Measurements from ENCODE around the gene CEACAM19. TPM values are rescaled to one million over a fixed set of nuclear protein-coding genes. Genes with fewer than 3 reads are reported as not detected.

CEACAM19 gene
- total RNA-seq, 1 donor from 2014 or later, result not detected

DNA sequence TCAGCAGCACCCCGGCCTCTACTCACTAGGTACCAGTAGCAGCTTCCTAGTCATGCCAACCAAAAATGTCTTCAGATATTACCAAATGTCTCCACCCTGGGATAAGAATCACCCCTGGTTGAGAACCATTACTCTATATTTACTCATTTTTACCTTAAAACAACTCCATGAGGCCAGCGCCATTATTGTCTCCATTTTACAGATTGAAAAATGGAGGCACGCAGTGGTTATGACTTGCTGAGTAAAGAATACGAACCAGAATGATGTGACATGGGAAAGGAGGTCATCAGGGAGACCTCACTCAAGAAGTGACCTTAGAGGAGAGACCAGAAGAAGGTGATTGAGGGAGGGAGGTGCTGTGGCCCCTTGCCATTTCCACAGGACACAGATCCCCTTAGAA, 2.2 kb downstream of the CEACAM19 start:
- Mint-ChIP-seq H3K4me1 (no peaks in the 10 kb centered on the region), H3K27ac (no peak overlapping the region), H3K9me3 (peaks cover 3% of the 10 kb centered on the region), H3K4me3 (no peak overlapping the region), H3K27me3 (peaks cover 6% of the 10 kb centered on the region), H3K36me3 (ENCODE audit: low read depth) (no peaks in the 10 kb centered on the region)
- CTCF ChIA-PET, result interaction anchor here (0.8 kb wide), 1 partner anchor 19 kb away, joined by 3 read pairs; no protein-coding TSS in a partner anchor
- POLR2A ChIA-PET, result no interaction called here
- ATAC-seq (ENCODE audit: low read depth) (no peak), DNase-seq (no peak)
- TF ChIP-seq, protein P1, sequence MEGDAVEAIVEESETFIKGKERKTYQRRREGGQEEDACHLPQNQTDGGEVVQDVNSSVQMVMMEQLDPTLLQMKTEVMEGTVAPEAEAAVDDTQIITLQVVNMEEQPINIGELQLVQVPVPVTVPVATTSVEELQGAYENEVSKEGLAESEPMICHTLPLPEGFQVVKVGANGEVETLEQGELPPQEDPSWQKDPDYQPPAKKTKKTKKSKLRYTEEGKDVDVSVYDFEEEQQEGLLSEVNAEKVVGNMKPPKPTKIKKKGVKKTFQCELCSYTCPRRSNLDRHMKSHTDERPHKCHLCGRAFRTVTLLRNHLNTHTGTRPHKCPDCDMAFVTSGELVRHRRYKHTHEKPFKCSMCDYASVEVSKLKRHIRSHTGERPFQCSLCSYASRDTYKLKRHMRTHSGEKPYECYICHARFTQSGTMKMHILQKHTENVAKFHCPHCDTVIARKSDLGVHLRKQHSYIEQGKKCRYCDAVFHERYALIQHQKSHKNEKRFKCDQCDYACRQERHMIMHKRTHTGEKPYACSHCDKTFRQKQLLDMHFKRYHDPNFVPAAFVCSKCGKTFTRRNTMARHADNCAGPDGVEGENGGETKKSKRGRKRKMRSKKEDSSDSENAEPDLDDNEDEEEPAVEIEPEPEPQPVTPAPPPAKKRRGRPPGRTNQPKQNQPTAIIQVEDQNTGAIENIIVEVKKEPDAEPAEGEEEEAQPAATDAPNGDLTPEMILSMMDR (IDR thresholded peaks at IDR 0.05), result no peak
- intact Hi-C loops (cut with micrococcal nuclease), result no loop called here

DNA sequence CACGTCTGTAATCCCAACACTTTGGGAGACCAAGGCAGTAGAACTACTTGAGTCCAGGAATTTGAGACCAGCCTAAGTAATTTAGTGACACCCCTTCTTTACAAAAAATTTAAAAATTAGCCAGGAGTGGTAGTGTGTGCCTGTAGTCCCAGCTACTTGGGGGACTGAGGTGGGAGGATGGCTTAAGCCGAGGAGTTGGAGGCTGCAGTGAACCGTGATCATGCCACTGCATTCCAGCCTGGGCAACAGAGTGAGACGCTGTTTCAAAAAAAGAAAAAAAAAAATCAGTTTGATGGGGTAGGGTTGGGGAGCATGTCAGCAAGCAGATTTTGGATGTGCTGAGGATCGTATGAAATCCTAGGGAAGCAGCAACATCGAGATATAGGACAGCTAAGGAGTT, 4.2 kb downstream of the CEACAM19 start:
- CTCF ChIA-PET, result interaction anchor here (1.6 kb wide), 1 partner anchor 18 kb away, joined by 4 read pairs; no protein-coding TSS in a partner anchor

DNA sequence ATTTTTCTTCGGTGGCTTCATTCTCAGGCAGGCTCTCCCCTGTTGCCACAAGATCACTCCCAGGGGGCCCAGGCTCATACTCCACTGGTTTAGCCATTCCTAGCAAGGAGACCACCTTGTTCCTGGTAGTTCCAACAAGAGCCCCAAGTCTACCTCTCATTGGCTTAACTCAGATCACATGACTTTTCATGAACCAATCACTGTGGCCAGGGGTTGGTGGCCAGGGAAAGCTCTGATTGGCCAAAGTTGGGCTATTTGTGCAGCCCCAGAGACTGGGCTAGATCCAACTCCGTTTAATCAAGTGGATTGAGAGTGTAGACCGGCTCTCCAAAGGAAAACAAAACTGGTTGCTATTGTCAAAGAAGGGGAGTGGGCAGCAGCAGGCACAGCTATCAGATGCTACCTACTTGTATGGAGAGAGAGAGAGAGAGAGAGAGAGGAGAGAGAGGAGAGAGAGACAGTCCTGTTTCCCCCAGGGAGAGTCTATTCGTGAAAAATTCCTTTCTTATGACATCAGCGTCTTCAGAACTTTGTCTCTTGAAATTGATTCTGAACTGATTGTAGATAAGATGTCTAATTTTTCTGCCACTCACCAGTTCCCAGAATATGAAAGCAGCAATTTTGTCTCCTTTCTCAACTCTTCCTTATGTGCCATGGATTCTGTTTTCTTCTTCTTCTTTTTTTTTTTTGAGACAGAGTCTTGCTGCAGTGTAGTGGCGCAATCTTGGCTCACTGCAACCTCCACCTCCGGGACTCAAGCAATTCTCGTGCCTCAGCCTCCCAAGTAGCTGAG, 5.9 kb downstream of the CEACAM19 start:
- TF ChIP-seq, protein P1 (IDR thresholded peaks at IDR 0.05), result no peak
- DNase-seq (no peak), ATAC-seq (ENCODE audit: low read depth) (no peak)
- Mint-ChIP-seq H3K36me3 (ENCODE audit: low read depth) (no peaks in the 10 kb centered on the region), H3K4me1 (no peaks in the 10 kb centered on the region), H3K4me3 (no peak overlapping the region), H3K27ac (no peak overlapping the region), H3K27me3 (peaks cover 6% of the 10 kb centered on the region), H3K9me3 (peaks cover 2% of the 10 kb centered on the region)
- ChIA-PET CTCF (no interaction called here), POLR2A (no interaction called here)
- intact Hi-C loops (cut with micrococcal nuclease), result no loop called here

More for the DNA sequence above, 4.2 kb downstream of the CEACAM19 start:
- no peaks in the 10 kb centered on the region for H3K4me1 Mint-ChIP-seq
- DNase-seq, result no peak
- no peak overlapping the region for H3K27ac Mint-ChIP-seq
- no peaks in the 10 kb centered on the region for H3K36me3 Mint-ChIP-seq (ENCODE audit: low read depth)
- intact Hi-C loops (cut with micrococcal nuclease), result no loop called here
- no peak overlapping the region for H3K4me3 Mint-ChIP-seq
- TF ChIP-seq, protein P1 (IDR thresholded peaks at IDR 0.05), result no peak
- no peak for ATAC-seq (ENCODE audit: low read depth)
- peaks cover 4% of the 10 kb centered on the region for H3K27me3 Mint-ChIP-seq
- H3K9me3 Mint-ChIP-seq, result peaks cover 3% of the 10 kb centered on the region
- POLR2A ChIA-PET, result no interaction called here

DNA sequence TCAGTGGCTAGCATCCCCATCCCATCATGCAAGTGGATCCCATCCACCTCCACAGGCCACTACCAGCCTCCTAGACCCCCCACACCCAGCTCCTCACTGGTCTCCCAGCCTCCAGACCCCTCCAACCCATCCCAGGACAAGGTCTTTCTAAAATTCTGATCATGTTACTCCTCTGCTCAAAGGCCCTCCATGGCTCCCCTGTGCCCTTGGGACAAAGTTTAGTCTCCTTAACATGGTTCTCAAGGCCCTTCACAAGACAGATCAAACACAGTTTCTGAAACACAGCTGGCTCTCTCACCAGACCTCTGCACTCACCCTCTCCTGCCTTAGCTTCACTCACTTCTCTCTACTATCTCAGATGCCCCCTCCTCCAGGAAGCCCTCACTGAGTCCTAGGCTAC, 9.3 kb downstream of the CEACAM19 start:
- TF ChIP-seq, protein P1 (IDR thresholded peaks at IDR 0.05), result no peak
- peaks cover 12% of the 10 kb centered on the region for H3K27me3 Mint-ChIP-seq
- CTCF ChIA-PET, result no interaction called here
- H3K36me3 Mint-ChIP-seq (ENCODE audit: low read depth), result no peaks in the 10 kb centered on the region
- ATAC-seq (ENCODE audit: low read depth), result no peak
- POLR2A ChIA-PET, result no interaction called here
- H3K4me1 Mint-ChIP-seq, result peaks cover 7% of the 10 kb centered on the region
- H3K9me3 Mint-ChIP-seq, result peaks cover 2% of the 10 kb centered on the region
- no peak overlapping the region for H3K4me3 Mint-ChIP-seq
- intact Hi-C loops (cut with micrococcal nuclease), result no loop called here
- no peak for DNase-seq
- H3K27ac Mint-ChIP-seq, result no peak overlapping the region

DNA sequence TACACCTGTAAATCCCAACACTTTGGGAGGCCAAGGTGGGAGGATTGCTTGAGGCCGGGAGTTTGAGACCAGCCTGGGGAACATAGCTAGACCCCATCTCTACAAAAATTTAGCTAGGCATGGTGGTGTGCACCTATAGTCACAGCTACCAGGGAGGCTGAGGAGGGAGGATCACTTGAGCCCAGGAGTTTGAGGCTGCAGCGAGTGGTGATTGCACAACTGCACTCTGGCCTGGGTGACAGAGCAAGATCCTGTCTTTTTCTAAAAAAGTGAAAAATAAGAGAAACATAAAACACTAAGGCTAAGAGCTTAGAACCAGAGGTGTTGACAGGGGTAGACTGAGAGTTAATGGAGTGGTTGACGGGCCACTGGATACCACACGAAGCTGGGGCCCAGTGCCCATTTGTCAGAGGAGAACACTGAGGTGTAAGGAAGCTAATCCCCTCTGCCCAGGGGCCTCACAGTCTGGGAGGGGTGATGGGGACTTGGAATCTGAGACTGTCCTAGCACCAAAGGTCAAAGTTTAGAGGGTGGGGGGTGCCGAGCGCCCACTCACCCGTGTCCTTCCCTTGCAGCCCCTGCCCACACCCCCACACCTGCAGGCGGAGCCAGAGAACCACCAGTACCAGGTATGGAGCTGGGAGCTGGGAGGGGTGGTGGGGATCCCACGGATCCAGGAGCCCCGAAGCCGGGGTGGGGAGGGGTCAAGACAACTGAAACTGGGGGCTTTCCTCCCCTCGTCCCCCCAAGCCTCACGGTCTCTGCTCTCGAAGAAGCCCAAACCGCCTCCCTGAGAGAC, 10.9 kb downstream of the CEACAM19 start:
- no peak overlapping the region for H3K4me3 Mint-ChIP-seq
- peaks cover 20% of the 10 kb centered on the region for H3K4me1 Mint-ChIP-seq
- intact Hi-C loops (cut with micrococcal nuclease), result no loop called here
- peaks cover 2% of the 10 kb centered on the region for H3K9me3 Mint-ChIP-seq
- TF ChIP-seq, protein P1 (IDR thresholded peaks at IDR 0.05), result no peak
- no peak for DNase-seq
- POLR2A ChIA-PET, result no interaction called here
- H3K27me3 Mint-ChIP-seq, result peaks cover 12% of the 10 kb centered on the region
- ATAC-seq (ENCODE audit: low read depth), result no peak
- no peaks in the 10 kb centered on the region for H3K36me3 Mint-ChIP-seq (ENCODE audit: low read depth)
- CTCF ChIA-PET, result no interaction called here
- H3K27ac Mint-ChIP-seq, result no peak overlapping the region
